Lower lobe of right lung (tissue), 2 donors: ENCODE data around the gene TNK1. TPM values are rescaled to one million over a fixed set of nuclear protein-coding genes. Genes with fewer than 3 reads are reported as not detected.

Experiments
- ATAC-seq, 2 donors: fragments of 200-7000 bp; cut with Tn5 transposase; one replicate each; pipeline ENCODE4 v1.9.1; 2020 to 2022; ENCODE audit warnings: mild to moderate bottlenecking in 2 of 2, moderate library complexity in 2 of 2
- DNase-seq: peaks from one replicate; pipeline ENCODE4 v3.0.0-alpha.2; 2020
- H3K27ac ChIP-seq: fragments of 200-600 bp; one replicate; pipeline ENCODE4 v1.8.0; 2022
- H3K27me3 ChIP-seq: fragments of 200-600 bp; one replicate; pipeline ENCODE4 v1.8.0; 2022; ENCODE audit warnings: low read depth
- H3K36me3 ChIP-seq: fragments of 200-600 bp; one replicate; pipeline ENCODE4 v1.8.0; 2022; ENCODE audit warnings: mild to moderate bottlenecking
- H3K4me1 ChIP-seq: fragments of 200-600 bp; one replicate; pipeline ENCODE4 v1.8.0; 2022
- H3K4me3 ChIP-seq: fragments of 200-600 bp; one replicate; pipeline ENCODE4 v1.8.0; 2022; ENCODE audit warnings: mild to moderate bottlenecking
- H3K9me3 ChIP-seq: fragments of 200-600 bp; one replicate; pipeline ENCODE4 v1.8.0; 2022
- intact Hi-C: fragments of 100-400 bp; cut with DNase I; formaldehyde crosslinking; loops from one replicate; pipeline ENCODE4 v1.11.0; 2022
- total RNA-seq: library from RNA; stranded (reverse); fragmentation: NEBNext Ultra II Directional; extraction: Animal tissue kit (Norgen Biotek cat#: 25700); gene quantifications from one replicate; pipeline ENCODE4 v1.2.1, GENCODE V29; 2021
- TF ChIP-seq, protein P1 (sequence below): fragments of 200-600 bp; IDR thresholded peaks from one replicate; pipeline ENCODE4 v1.8.0; 2022; ENCODE audit warnings: antibody characterized with exemption, mild to moderate bottlenecking
- donor health status: DM: no; HTN: yes; CAD: no; lungs with severe emphysema.

Gene TNK1
- total RNA-seq, 1 donor from 2014 or later: 4.1 TPM

DNA sequence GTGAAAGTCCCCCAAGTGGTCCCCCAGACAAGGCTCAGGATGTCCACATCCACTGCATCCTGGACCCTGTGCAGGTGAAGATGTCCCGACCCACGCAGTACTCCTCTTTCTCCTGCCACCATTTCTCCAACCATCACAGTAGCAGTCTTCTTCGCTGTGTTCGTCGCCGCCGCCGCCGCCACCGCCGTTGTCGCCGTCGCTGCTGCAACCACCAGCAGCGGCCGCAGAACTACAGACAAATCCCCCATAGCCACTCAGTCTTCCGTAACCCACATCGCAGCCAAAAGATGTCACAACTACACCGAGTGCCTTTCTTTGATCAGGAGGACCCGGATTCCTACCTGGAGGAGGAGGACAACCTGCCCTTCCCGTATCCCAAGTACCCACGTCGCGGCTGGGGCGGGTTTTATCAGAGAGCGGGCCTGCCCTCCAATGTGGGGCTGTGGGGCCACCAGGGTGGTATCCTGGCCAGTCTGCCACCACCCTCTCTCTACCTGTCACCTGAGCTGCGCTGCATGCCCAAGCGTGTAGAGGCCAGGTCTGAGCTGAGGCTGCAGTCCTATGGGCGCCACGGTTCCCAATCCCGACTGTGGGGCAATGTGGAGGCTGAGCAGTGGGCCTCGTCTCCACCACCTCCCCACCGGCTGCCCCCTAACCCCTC lies 45.4 kb downstream of the TNK1 start:
- ATAC-seq: no peak
- TF ChIP-seq, protein P1, sequence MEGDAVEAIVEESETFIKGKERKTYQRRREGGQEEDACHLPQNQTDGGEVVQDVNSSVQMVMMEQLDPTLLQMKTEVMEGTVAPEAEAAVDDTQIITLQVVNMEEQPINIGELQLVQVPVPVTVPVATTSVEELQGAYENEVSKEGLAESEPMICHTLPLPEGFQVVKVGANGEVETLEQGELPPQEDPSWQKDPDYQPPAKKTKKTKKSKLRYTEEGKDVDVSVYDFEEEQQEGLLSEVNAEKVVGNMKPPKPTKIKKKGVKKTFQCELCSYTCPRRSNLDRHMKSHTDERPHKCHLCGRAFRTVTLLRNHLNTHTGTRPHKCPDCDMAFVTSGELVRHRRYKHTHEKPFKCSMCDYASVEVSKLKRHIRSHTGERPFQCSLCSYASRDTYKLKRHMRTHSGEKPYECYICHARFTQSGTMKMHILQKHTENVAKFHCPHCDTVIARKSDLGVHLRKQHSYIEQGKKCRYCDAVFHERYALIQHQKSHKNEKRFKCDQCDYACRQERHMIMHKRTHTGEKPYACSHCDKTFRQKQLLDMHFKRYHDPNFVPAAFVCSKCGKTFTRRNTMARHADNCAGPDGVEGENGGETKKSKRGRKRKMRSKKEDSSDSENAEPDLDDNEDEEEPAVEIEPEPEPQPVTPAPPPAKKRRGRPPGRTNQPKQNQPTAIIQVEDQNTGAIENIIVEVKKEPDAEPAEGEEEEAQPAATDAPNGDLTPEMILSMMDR: no peak
- no peak for DNase-seq
- Histone ChIP-seq H3K9me3 (no peaks in the 10 kb centered on the region), H3K4me3 (no peak overlapping the region), H3K36me3 (no peaks in the 10 kb centered on the region), H3K4me1 (no peaks in the 10 kb centered on the region), H3K27me3 (no peaks in the 10 kb centered on the region), H3K27ac (no peak overlapping the region)
- intact Hi-C loops: no loop called here

DNA sequence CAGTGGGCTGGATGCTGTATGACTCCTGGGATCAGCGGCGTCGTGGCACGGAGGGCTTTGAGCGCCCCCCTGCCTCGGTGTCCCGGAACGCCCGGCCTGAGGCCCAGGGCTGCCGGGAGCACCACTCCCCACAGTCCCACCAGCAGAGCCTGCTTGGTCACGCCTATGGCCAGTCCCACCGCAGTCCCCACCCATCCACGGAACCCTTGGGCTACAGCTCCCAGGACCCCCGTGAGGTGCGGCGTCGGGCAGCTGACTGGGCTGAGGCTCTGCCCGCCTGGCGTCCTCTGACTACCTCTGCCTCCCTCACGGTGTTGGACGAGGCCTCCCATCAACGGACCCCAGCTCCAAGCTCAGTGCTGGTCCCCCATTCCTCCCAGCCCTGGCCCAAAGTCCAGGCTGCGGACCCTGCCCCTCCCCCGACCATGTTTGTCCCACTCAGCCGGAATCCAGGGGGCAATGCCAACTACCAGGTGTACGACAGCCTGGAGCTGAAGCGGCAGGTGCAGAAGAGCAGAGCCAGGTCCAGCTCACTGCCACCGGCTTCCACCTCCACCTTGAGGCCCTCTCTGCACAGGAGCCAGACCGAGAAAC lies 46.1 kb downstream of the TNK1 start:
- Histone ChIP-seq H3K4me1 (no peaks in the 10 kb centered on the region), H3K27ac (no peak overlapping the region), H3K36me3 (no peaks in the 10 kb centered on the region), H3K9me3 (no peaks in the 10 kb centered on the region), H3K27me3 (no peaks in the 10 kb centered on the region), H3K4me3 (no peak overlapping the region)
- DNase-seq (no peak), ATAC-seq (peak in 1 of 2 donors; percentile 10)
- intact Hi-C loops: no loop called here
- TF ChIP-seq, protein P1: no peak

DNA sequence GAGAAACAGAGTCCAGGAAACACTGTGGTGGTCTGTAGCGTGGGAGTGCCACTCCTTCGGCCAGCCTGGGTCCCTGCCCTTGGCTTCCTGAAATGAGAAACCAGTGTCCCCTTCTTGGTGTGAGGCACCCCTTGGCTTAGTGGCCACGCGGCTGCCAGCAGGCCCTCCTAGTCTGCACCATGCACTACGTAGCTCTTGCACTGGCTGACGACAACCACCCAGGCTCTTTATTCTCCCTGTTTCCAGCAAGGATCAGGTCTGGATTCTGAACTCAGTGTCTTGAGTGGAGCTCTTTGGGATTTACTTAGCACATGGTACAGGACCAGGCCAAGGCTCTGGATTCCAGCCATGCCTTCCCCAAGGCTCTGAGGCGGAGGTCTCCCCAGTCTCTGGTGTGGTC lies 46.7 kb downstream of the TNK1 start:
- TF ChIP-seq, protein P1: no peak
- H3K27me3 ChIP-seq: no peaks in the 10 kb centered on the region
- no peak overlapping the region for H3K27ac ChIP-seq
- H3K4me1 ChIP-seq: no peaks in the 10 kb centered on the region
- intact Hi-C loops: no loop called here
- no peaks in the 10 kb centered on the region for H3K36me3 ChIP-seq
- DNase-seq: no peak
- H3K4me3 ChIP-seq: no peak overlapping the region
- H3K9me3 ChIP-seq: no peaks in the 10 kb centered on the region
- no peak for ATAC-seq

DNA sequence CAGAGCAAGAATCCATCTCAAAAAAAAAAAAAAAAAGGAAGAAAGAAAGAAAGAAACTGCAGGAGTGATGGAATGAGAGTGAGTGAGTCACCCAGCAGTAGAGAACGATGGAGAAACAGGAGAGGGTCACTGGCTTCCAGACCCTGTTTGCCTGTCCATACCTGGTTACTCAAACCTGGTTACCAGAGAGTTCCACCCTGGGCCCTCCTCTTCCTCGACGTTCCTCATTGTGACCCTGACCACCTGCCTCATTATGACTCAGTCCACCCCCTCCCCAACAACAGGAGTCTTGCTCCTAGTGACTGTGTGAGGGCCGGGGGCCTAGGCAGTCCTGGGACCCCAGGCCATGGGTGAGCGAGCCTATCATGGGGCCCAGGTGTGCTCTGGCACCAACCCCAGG lies 47.7 kb downstream of the TNK1 start, which contains the start of gene SPEM3:
TSS of gene SPEM3 (plus strand) at position 301 of the 400 bp plus-strand sequence. CDS start at position 347, 46 bp downstream.
- ATAC-seq: no peak
- TF ChIP-seq, protein P1: no peak
- no peaks in the 10 kb centered on the region for H3K36me3 ChIP-seq

DNA sequence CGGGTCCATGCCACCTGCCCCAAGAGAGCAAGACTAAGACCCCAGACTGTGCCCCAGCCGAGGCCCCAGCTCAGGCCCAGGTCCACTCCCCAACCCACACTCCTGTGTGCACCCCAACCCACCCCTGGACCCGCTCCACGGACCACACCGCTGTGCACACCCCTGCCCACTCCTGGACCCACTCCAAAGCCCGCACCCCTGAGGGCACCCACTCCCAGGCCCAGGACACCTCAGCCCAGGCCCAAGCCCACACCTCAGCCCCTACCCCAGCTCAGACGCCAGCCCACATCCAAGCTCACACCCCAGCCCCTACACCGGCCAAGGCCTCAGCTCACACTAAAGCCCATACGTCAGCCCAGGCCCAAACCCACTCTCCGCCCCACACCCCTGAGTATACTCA lies 48.8 kb downstream of the TNK1 start:
- Histone ChIP-seq H3K36me3 (no peaks in the 10 kb centered on the region), H3K4me3 (no peak overlapping the region), H3K4me1 (no peaks in the 10 kb centered on the region), H3K27ac (no peak overlapping the region), H3K9me3 (no peaks in the 10 kb centered on the region), H3K27me3 (no peaks in the 10 kb centered on the region)
- no peak for ATAC-seq
- intact Hi-C loops: no loop called here
- no peak for DNase-seq
- TF ChIP-seq, protein P1: no peak

More for the DNA sequence above, 47.7 kb downstream of the TNK1 start, which contains the start of gene SPEM3:
- H3K9me3 ChIP-seq: no peaks in the 10 kb centered on the region
- DNase-seq: no peak
- no peaks in the 10 kb centered on the region for H3K4me1 ChIP-seq
- H3K4me3 ChIP-seq: no peak within 1 kb of the TSS
- H3K27me3 ChIP-seq: no peaks in the 10 kb centered on the region
- intact Hi-C loops: no loop called here
- no peak within 1 kb of the TSS for H3K27ac ChIP-seq
